Measurements from ENCODE around the gene STARD9.
A peak's percentile ranks its signal among the peaks of the same experiment; 100 is the strongest.

STARD9 gene

DNA sequence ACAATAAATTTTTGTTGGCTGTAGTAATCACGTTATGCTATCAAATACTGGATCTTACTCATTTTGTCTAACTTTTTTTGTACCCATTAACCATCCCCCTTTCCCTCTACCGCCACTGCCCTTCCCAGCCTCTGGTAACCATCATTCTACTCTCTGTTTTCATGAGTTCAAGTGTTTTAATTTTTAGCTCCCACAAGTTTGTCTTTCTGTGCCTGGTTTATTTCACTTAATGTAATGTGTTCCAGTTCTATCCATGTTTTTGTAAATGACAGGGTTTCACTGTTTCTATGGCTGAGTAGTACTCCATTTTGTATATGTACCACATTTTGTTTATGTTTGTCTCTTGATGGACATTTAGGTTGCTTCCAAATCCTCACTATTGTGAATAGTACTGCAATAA, 52.1 kb downstream of the STARD9 start:
- DNase-seq (ENCODE audit: low spot score) = no peak
- TF ChIP-seq, protein P1, sequence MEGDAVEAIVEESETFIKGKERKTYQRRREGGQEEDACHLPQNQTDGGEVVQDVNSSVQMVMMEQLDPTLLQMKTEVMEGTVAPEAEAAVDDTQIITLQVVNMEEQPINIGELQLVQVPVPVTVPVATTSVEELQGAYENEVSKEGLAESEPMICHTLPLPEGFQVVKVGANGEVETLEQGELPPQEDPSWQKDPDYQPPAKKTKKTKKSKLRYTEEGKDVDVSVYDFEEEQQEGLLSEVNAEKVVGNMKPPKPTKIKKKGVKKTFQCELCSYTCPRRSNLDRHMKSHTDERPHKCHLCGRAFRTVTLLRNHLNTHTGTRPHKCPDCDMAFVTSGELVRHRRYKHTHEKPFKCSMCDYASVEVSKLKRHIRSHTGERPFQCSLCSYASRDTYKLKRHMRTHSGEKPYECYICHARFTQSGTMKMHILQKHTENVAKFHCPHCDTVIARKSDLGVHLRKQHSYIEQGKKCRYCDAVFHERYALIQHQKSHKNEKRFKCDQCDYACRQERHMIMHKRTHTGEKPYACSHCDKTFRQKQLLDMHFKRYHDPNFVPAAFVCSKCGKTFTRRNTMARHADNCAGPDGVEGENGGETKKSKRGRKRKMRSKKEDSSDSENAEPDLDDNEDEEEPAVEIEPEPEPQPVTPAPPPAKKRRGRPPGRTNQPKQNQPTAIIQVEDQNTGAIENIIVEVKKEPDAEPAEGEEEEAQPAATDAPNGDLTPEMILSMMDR (IDR thresholded peaks at IDR 0.05; ENCODE audit: borderline replicate concordance, control extremely low read depth, extremely low read depth, insufficient read depth, missing control alignments) = no peak
- in situ Hi-C loops (cut with MboI; ENCODE audit: low sequenced_read_pairs, unreplicated experiment) = no loop called here

DNA sequence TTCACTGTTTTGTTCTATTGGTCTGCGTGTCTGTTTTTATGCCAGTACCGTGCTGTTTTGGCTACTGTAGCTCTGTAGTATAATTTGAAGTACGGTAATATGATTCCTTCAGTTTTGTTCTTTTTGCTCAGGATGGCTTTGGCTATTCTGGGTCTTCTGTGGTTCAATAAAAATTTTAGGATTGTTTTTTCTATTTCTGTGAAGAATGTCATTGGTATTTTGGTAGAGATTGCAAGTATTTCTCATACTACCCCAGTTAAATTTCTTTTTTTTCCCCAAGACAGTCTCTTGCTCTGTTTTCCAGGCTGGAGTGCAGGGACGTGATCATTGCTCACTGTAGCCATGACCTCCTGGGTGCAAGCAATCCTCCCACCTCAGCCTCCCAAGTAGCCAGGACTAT, 53.4 kb downstream of the STARD9 start:
- DNase-seq (ENCODE audit: low spot score) = no peak
- in situ Hi-C loops (cut with MboI; ENCODE audit: low sequenced_read_pairs, unreplicated experiment) = no loop called here
- TF ChIP-seq, protein P1 (IDR thresholded peaks at IDR 0.05; ENCODE audit: borderline replicate concordance, control extremely low read depth, extremely low read depth, insufficient read depth, missing control alignments) = no peak

DNA sequence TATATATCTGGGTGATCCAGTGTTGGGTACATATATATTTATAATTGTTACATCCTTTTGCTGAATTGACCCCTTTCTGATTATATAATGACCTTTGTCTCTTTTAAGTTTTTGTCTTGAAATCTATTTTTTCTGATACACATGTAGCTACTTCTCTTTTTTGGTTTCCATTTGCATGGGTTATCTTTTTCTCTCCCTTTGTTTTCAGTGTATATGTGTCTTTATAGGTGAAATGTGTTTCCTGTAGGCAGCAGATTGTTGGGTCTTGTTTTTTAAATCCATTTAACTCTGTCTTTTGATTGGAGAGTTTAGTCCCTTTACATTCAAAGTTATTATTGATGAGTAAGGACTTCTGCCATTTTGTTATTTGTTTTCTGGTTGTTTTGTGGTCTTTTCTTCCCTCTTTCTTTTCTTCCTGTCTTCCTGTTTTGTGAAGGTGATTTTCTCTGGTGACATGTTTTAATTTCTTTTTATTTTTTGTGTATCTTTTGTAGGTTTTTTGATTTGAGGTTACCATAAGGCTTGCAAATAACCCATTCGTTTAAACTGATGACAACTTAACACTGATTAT, 56.8 kb downstream of the STARD9 start:
- TF ChIP-seq, protein P1 (IDR thresholded peaks at IDR 0.05; ENCODE audit: borderline replicate concordance, control extremely low read depth, extremely low read depth, insufficient read depth, missing control alignments) = no peak
- in situ Hi-C loops (cut with MboI; ENCODE audit: low sequenced_read_pairs, unreplicated experiment) = no loop called here
- no peak for DNase-seq (ENCODE audit: low spot score)

GRCh38 chr15:42640109-42640508, 64.7 kb downstream of the STARD9 start:
- in situ Hi-C loops (cut with MboI; ENCODE audit: low sequenced_read_pairs, unreplicated experiment) = no loop called here
- no peak for DNase-seq (ENCODE audit: low spot score)
- TF ChIP-seq, protein P1 (IDR thresholded peaks at IDR 0.05; ENCODE audit: borderline replicate concordance, control extremely low read depth, extremely low read depth, insufficient read depth, missing control alignments) = no peak

DNA sequence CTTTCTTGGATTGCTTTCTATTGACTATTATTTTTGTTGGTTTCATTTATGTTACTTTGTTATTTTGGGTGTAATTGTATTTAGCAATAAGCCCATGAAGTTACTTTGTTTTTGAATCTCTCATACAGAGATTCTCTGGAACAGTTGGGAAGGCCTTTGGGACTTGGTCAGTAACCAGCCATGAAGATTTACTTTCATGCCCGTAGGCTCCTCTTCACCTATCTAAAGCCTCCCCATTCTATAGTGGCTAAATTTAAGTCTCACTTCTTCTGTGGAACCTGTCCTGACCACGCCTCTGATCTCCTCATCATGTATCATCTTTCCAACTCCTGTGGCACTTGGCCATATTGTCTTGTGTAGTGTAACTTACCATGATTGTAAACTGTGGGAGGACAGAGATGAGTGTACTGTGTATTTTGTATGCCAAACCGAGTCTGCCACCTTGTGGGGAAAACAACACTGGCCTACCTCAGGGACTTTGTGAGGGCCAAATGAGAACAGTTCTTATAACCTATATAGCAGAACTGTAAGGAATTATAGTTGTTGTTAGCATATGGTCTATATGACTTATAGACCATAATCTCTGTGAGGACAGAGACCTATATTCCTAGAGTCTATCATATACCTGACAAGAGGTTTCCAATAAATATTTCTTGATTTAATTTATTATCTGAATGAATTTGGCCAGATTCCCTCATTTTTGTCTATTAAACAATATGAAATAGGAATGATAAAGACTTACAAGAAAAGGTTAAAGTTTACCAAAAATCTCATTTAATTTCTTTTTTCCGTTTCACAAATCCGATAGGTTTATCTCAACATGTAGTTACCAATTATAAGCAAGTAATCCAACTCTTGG, 75.0 kb downstream of the STARD9 start:
- TF ChIP-seq, protein P1 (IDR thresholded peaks at IDR 0.05; ENCODE audit: borderline replicate concordance, control extremely low read depth, extremely low read depth, insufficient read depth, missing control alignments) = peak; percentile 77
- in situ Hi-C loops (cut with MboI; ENCODE audit: low sequenced_read_pairs, unreplicated experiment) = no loop called here
- DNase-seq (ENCODE audit: low spot score) = peak; percentile 69

DNA sequence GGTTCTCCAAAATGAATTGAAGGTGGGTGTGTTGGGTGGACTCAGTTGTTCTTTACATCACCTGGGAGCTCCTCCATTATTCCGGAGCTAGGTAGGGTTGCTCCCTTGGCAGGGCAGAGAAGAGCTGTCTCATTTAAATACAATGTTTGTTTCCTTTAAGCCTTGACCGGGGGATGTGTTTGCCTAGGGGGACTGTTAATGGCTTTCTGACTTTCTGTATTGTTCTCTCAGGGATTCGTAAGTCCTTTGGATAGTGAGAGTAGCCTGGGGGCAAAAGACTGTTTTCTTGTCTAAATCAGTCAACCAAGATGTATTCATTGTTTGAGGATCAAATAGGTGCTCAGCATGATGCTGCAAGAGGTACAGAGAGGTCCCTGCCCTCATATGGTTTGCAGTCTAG, 90.4 kb downstream of the STARD9 start:
- TF ChIP-seq, protein P1 (IDR thresholded peaks at IDR 0.05; ENCODE audit: borderline replicate concordance, control extremely low read depth, extremely low read depth, insufficient read depth, missing control alignments) = no peak
- in situ Hi-C loops (cut with MboI; ENCODE audit: low sequenced_read_pairs, unreplicated experiment) = no loop called here
- DNase-seq (ENCODE audit: low spot score) = no peak

Measured in GM13976 (cell line).